IPS-18a (cell line): ENCODE results near the gene GOT1.
A peak's percentile ranks its signal among the peaks of the same experiment; 100 is the strongest.

Experiments used
- H3K27ac ChIP-seq: one replicate; pipeline ENCODE4 v1.5.1; 2013; ENCODE audit warnings: low read length
- H3K27me3 ChIP-seq: one replicate; pipeline ENCODE4 v1.6.1; 2013; ENCODE audit warnings: mild to moderate bottlenecking, low read length; ENCODE audit not compliant: control insufficient read depth, insufficient read depth
- H3K36me3 ChIP-seq: one replicate; pipeline ENCODE4 v1.6.1; 2013; ENCODE audit warnings: low read depth, low read length; ENCODE audit not compliant: control insufficient read depth
- H3K4me1 ChIP-seq: one replicate; pipeline ENCODE4 v1.6.1; 2013; ENCODE audit warnings: low read depth, low read length; ENCODE audit not compliant: control insufficient read depth
- H3K4me3 ChIP-seq: one replicate; pipeline ENCODE4 v1.5.1; 2013; ENCODE audit warnings: low read length
- H3K9ac ChIP-seq: one replicate; pipeline ENCODE4 v1.6.1; 2013; ENCODE audit warnings: mild to moderate bottlenecking, low read length, moderate library complexity
- H3K9me3 ChIP-seq: one replicate; pipeline ENCODE4 v1.6.1; 2013; ENCODE audit warnings: low read depth, low read length; ENCODE audit not compliant: control insufficient read depth

The GOT1 gene

GRCh38 chr10:99451499-99451788, 21.0 kb upstream of the GOT1 start:
- no peak overlapping the region for H3K9ac ChIP-seq
- H3K4me1 ChIP-seq: peaks cover 14% of the 10 kb centered on the region
- H3K27ac ChIP-seq: no peak overlapping the region
- H3K9me3 ChIP-seq: no peaks in the 10 kb centered on the region
- peak overlapping the region; percentile 1 for H3K4me3 ChIP-seq
- H3K27me3 ChIP-seq: no peaks in the 10 kb centered on the region
- no peaks in the 10 kb centered on the region for H3K36me3 ChIP-seq

- H3K9me3 ChIP-seq: no peaks in the 10 kb centered on the region
- no peak overlapping the region for H3K9ac ChIP-seq
- H3K4me1 ChIP-seq: peaks cover 14% of the 10 kb centered on the region
- no peak overlapping the region for H3K4me3 ChIP-seq
- H3K27ac ChIP-seq: no peak overlapping the region
- H3K36me3 ChIP-seq: no peaks in the 10 kb centered on the region
- no peaks in the 10 kb centered on the region for H3K27me3 ChIP-seq
Observed at GRCh38 chr10:99450624-99451498, 20.4 kb upstream of the GOT1 start.

- no peak overlapping the region for H3K27ac ChIP-seq
- H3K9ac ChIP-seq: no peak overlapping the region
- H3K36me3 ChIP-seq: no peaks in the 10 kb centered on the region
- H3K27me3 ChIP-seq: no peaks in the 10 kb centered on the region
- peaks cover 14% of the 10 kb centered on the region for H3K4me1 ChIP-seq
- H3K9me3 ChIP-seq: no peaks in the 10 kb centered on the region
- H3K4me3 ChIP-seq: no peak overlapping the region
Observed at GRCh38 chr10:99450156-99450555, 19.7 kb upstream of the GOT1 start.

GRCh38 chr10:99449023-99449422, 18.6 kb upstream of the GOT1 start:
- Histone ChIP-seq H3K36me3 (no peaks in the 10 kb centered on the region), H3K9me3 (no peaks in the 10 kb centered on the region), H3K27me3 (no peaks in the 10 kb centered on the region)

GRCh38 chr10:99444383-99445045, 14.1 kb upstream of the GOT1 start:
- H3K27ac ChIP-seq: no peak overlapping the region
- H3K4me1 ChIP-seq: no peaks in the 10 kb centered on the region
- H3K4me3 ChIP-seq: no peak overlapping the region
- no peaks in the 10 kb centered on the region for H3K9me3 ChIP-seq
- H3K36me3 ChIP-seq: no peaks in the 10 kb centered on the region
- no peaks in the 10 kb centered on the region for H3K27me3 ChIP-seq
- H3K9ac ChIP-seq: no peak overlapping the region

More at GRCh38 chr10:99449023-99449422, 18.6 kb upstream of the GOT1 start:
- Histone ChIP-seq H3K4me1 (peaks cover 14% of the 10 kb centered on the region), H3K9ac (no peak overlapping the region), H3K4me3 (no peak overlapping the region), H3K27ac (no peak overlapping the region)

- H3K36me3 ChIP-seq: no peaks in the 10 kb centered on the region
- H3K27ac ChIP-seq: no peak overlapping the region
- H3K27me3 ChIP-seq: no peaks in the 10 kb centered on the region
- no peak overlapping the region for H3K9ac ChIP-seq
- no peaks in the 10 kb centered on the region for H3K4me1 ChIP-seq
- H3K4me3 ChIP-seq: no peak overlapping the region
- H3K9me3 ChIP-seq: no peaks in the 10 kb centered on the region
Observed at GRCh38 chr10:99443500-99443899, 13.1 kb upstream of the GOT1 start.

- Histone ChIP-seq H3K9me3 (no peaks in the 10 kb centered on the region), H3K27me3 (no peaks in the 10 kb centered on the region), H3K36me3 (no peaks in the 10 kb centered on the region), H3K9ac (no peak overlapping the region), H3K4me3 (no peak overlapping the region), H3K27ac (no peak overlapping the region), H3K4me1 (no peaks in the 10 kb centered on the region)
Observed at GRCh38 chr10:99442394-99442793, 12.0 kb upstream of the GOT1 start.

- H3K9ac ChIP-seq: no peak overlapping the region
- H3K4me3 ChIP-seq: no peak overlapping the region
- no peaks in the 10 kb centered on the region for H3K27me3 ChIP-seq
- H3K9me3 ChIP-seq: no peaks in the 10 kb centered on the region
- H3K36me3 ChIP-seq: no peaks in the 10 kb centered on the region
- no peaks in the 10 kb centered on the region for H3K4me1 ChIP-seq
- H3K27ac ChIP-seq: no peak overlapping the region
Observed at GRCh38 chr10:99438890-99439289, 8.5 kb upstream of the GOT1 start.

GRCh38 chr10:99435986-99436638, 5.7 kb upstream of the GOT1 start:
- Histone ChIP-seq H3K27me3 (no peaks in the 10 kb centered on the region), H3K27ac (no peak overlapping the region), H3K4me1 (peaks cover 5% of the 10 kb centered on the region), H3K4me3 (no peak overlapping the region), H3K9me3 (no peaks in the 10 kb centered on the region), H3K36me3 (no peaks in the 10 kb centered on the region), H3K9ac (no peak overlapping the region)

GRCh38 chr10:99433378-99434020, 3.1 kb upstream of the GOT1 start:
- Histone ChIP-seq H3K9me3 (no peaks in the 10 kb centered on the region), H3K36me3 (no peaks in the 10 kb centered on the region), H3K4me3 (no peak overlapping the region), H3K4me1 (peaks cover 11% of the 10 kb centered on the region), H3K27ac (no peak overlapping the region), H3K27me3 (no peaks in the 10 kb centered on the region), H3K9ac (no peak overlapping the region)

- no peak overlapping the region for H3K27ac ChIP-seq
- no peak overlapping the region for H3K9ac ChIP-seq
- no peak overlapping the region for H3K4me3 ChIP-seq
- peaks cover 11% of the 10 kb centered on the region for H3K4me1 ChIP-seq
- H3K36me3 ChIP-seq: no peaks in the 10 kb centered on the region
- H3K27me3 ChIP-seq: no peaks in the 10 kb centered on the region
- H3K9me3 ChIP-seq: no peaks in the 10 kb centered on the region
Observed at GRCh38 chr10:99432881-99433280, 2.5 kb upstream of the GOT1 start.
